ENCODE results near the gene NDC1.

The NDC1 gene

DNA sequence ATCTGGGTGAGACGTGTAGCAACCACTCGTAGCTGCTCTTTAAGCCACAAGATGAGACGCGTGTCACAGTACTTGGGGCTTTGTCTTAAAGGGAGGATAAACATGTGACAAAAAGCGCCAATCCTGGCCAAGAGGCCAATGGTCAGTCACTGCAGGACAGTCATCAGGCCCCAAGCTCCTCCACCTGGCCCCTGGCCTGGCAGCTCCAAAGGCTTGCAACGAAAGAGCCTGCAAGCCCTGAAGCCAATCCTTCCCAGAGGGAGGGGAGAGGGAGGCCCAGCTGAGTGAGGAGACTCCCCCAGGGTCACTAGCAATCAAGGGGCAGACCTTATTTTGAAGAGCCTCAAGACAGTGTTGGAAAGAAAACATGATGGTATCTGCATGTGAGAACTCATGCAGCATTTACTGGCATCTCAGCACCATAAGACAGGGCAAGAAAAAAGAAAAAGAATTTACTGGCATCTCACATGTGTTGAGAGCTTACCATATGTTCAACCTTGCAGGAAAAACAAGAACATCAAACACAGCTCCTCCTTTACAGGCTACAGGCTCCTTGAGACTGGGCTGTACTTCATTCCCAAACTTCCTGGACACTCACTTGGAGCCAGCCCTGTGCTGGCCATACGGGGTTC lies 110.5 kb downstream of the NDC1 start:
- Histone ChIP-seq H3K4me1 (ENCODE audit: control insufficient read depth, insufficient read depth, low read length, unreplicated experiment) (peaks cover 28% of the 10 kb centered on the region), H2AFZ (ENCODE audit: low read length, unreplicated experiment) (no peak overlapping the region), H3K27me3 (ENCODE audit: insufficient read depth, low read length) (no peaks in the 10 kb centered on the region), H3K4me3 (ENCODE audit: low read depth, low read length) (no peak overlapping the region), H3K79me2 (ENCODE audit: control insufficient read depth, insufficient read depth, low read length, unreplicated experiment) (peaks cover 34% of the 10 kb centered on the region), H3K36me3 (ENCODE audit: insufficient read depth, low read length) (peaks cover 2% of the 10 kb centered on the region; the same call in 1 of the 2 replicates), H3K27ac (ENCODE audit: low read depth, low read length) (no peak overlapping the region)

DNA sequence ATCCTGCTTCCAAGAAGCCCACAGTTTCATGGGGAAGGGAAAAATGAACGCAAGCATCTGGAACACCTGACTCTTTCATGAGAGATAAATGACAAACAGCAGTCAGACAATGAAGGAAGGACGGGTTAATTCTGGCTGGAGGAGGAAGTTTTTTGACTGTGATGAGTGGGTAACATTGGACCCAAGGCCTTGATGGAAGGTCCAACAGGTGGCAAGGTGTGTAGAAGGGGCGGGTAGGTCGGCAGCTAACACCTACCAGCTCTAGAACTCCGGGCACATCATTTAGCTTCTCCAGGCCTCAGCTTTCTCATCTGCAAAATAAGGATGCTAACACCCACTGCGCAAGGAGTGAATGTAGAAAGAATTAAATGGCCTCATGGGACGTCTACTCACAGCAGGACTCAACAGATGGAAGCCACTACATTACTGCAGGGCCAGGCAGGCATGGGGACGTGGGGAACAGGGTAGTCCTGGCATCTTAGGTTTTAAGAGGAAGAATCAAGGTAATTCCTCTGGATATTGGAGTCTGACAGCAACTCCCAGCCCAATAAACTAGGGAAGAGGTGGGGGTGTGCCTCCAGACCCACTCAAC lies 112.0 kb downstream of the NDC1 start:
- Histone ChIP-seq H2AFZ (ENCODE audit: low read length, unreplicated experiment) (no peak overlapping the region), H3K4me3 (ENCODE audit: low read depth, low read length) (no peak overlapping the region), H3K27ac (ENCODE audit: low read depth, low read length) (no peak overlapping the region), H3K4me1 (ENCODE audit: control insufficient read depth, insufficient read depth, low read length, unreplicated experiment) (peaks cover 18% of the 10 kb centered on the region), H3K27me3 (ENCODE audit: insufficient read depth, low read length) (no peaks in the 10 kb centered on the region), H3K36me3 (ENCODE audit: insufficient read depth, low read length) (peaks cover 2% of the 10 kb centered on the region; the same call in 1 of the 2 replicates), H3K79me2 (ENCODE audit: control insufficient read depth, insufficient read depth, low read length, unreplicated experiment) (peaks cover 24% of the 10 kb centered on the region)

DNA sequence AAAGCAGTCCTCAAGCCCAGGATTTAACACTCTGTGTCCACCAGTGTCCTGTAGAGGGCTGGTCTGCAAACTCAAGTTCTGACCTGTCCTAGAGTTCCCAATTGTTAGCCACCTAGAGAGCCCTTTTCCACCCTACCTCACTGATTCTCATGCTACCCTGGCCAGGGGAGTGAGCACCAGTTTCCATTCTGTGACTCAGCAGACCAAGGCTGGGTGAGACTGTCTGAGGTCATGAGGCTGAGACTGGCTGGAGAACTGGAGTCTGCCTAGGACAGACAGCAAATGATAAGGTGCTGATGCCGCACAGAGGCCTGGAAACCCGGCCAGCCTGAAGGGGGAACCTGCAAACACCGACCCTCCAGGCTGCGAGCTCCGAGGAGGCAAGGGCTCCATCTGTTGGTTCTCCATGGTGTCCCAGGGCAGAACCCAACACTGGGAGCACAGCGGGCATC lies 112.8 kb downstream of the NDC1 start:
- Histone ChIP-seq H3K4me3 (ENCODE audit: low read depth, low read length) (no peak overlapping the region), H3K27me3 (ENCODE audit: insufficient read depth, low read length) (no peaks in the 10 kb centered on the region), H3K79me2 (ENCODE audit: control insufficient read depth, insufficient read depth, low read length, unreplicated experiment) (peaks cover 15% of the 10 kb centered on the region), H3K36me3 (ENCODE audit: insufficient read depth, low read length) (peaks cover 2% of the 10 kb centered on the region; the same call in 1 of the 2 replicates), H3K27ac (ENCODE audit: low read depth, low read length) (no peak overlapping the region; the same call in 1 of the 2 replicates), H3K4me1 (ENCODE audit: control insufficient read depth, insufficient read depth, low read length, unreplicated experiment) (peaks cover 16% of the 10 kb centered on the region), H2AFZ (ENCODE audit: low read length, unreplicated experiment) (no peak overlapping the region)

DNA sequence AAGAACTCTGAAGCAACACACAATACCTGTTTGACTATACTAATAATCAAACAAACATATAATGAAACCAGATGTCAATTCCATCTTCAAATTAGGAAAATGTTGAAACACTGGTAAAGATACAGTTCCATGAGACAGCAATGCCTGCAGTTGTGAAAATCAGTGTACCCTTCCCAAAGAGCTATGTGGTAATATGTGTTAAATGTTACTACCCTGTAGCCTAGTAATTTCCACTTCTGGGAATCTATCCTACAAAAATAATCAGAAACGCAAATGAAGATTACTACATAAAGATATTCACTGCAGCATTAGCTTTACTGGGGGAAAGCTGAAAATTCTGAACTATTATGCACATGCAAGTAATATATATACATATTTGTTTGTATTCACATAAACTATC lies 116.1 kb downstream of the NDC1 start:
- no peak overlapping the region for H3K4me3 ChIP-seq (ENCODE audit: low read depth, low read length)
- H3K79me2 ChIP-seq (ENCODE audit: control insufficient read depth, insufficient read depth, low read length, unreplicated experiment), result no peaks in the 10 kb centered on the region
- H3K27ac ChIP-seq (ENCODE audit: low read depth, low read length), result 0 out of 2 replicates have a peak overlapping the region, but pooled peaks have one; percentile 29
- no peak overlapping the region for H2AFZ ChIP-seq (ENCODE audit: low read length, unreplicated experiment)
- peaks cover 16% of the 10 kb centered on the region for H3K4me1 ChIP-seq (ENCODE audit: control insufficient read depth, insufficient read depth, low read length, unreplicated experiment)
- H3K27me3 ChIP-seq (ENCODE audit: insufficient read depth, low read length), result no peaks in the 10 kb centered on the region
- no peaks in the 10 kb centered on the region for H3K36me3 ChIP-seq (ENCODE audit: insufficient read depth, low read length)

DNA sequence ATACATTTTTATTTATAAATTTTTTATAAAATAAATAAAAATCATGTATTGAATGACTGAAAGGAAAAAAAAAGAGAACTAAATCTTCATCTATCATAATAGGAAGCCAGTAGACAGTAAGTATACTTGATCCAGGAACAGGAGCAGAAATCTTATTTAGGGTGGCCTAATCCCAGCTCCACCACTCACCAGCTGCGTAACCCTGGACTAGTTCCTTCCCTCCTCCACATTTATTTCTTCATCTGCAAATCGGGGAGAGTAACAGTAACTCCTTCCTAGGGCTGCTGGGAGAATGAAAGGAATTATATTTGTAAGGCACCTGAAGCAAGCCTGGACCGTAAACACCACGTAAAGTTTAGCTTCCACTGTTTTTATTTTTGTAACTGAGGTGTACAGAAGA lies 117.0 kb downstream of the NDC1 start:
- H3K36me3 ChIP-seq (ENCODE audit: insufficient read depth, low read length), result no peaks in the 10 kb centered on the region
- H2AFZ ChIP-seq (ENCODE audit: low read length, unreplicated experiment), result no peak overlapping the region
- no peaks in the 10 kb centered on the region for H3K27me3 ChIP-seq (ENCODE audit: insufficient read depth, low read length)
- H3K79me2 ChIP-seq (ENCODE audit: control insufficient read depth, insufficient read depth, low read length, unreplicated experiment), result no peaks in the 10 kb centered on the region
- H3K27ac ChIP-seq (ENCODE audit: low read depth, low read length), result no peak overlapping the region
- H3K4me3 ChIP-seq (ENCODE audit: low read depth, low read length), result no peak overlapping the region
- H3K4me1 ChIP-seq (ENCODE audit: control insufficient read depth, insufficient read depth, low read length, unreplicated experiment), result peaks cover 16% of the 10 kb centered on the region

DNA sequence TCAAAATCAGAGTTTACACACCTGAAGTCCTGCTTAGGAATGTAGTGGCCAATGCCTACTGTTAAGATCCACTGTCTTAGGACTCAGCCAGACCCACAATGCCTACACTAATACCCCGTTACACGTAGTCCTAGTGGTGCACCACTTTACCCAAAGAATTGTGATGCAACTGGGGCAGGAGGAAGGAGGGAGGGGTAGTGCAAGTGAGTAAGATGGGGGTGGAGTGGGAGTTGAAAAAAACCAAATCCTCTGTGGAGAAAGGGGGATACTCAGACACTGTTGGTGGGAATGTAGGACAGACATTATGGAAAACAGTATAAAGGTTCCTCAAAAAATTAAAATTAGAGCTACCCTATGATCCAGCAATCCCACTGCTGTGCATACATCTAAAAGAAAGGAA lies 118.6 kb downstream of the NDC1 start:
- Histone ChIP-seq H3K4me3 (ENCODE audit: low read depth, low read length) (no peak overlapping the region), H2AFZ (ENCODE audit: low read length, unreplicated experiment) (no peak overlapping the region), H3K27ac (ENCODE audit: low read depth, low read length) (no peak overlapping the region), H3K27me3 (ENCODE audit: insufficient read depth, low read length) (no peaks in the 10 kb centered on the region), H3K36me3 (ENCODE audit: insufficient read depth, low read length) (no peaks in the 10 kb centered on the region), H3K4me1 (ENCODE audit: control insufficient read depth, insufficient read depth, low read length, unreplicated experiment) (peaks cover 4% of the 10 kb centered on the region), H3K79me2 (ENCODE audit: control insufficient read depth, insufficient read depth, low read length, unreplicated experiment) (no peaks in the 10 kb centered on the region)

DNA sequence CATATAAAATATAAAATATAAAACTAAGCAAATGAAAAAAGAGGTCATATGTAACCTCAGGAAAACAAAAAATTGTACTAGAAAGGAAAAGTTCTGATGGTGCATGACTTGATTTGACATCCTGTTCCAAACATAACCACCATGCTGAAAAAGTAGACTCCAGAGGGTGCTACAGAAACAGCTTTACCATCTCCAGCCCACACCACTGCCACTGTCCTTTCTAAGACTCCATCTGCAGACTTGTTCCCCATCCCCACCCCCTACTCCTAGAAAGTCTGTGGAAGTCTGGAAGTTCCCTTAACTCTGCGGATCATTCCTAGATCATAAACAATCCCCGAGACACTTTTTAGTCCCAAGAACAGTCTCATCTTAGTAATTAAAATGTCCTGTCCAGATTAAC lies 119.7 kb downstream of the NDC1 start:
- Histone ChIP-seq H3K36me3 (ENCODE audit: insufficient read depth, low read length) (no peaks in the 10 kb centered on the region), H3K27ac (ENCODE audit: low read depth, low read length) (no peak overlapping the region), H3K4me1 (ENCODE audit: control insufficient read depth, insufficient read depth, low read length, unreplicated experiment) (peaks cover 4% of the 10 kb centered on the region), H2AFZ (ENCODE audit: low read length, unreplicated experiment) (no peak overlapping the region), H3K4me3 (ENCODE audit: low read depth, low read length) (no peak overlapping the region), H3K79me2 (ENCODE audit: control insufficient read depth, insufficient read depth, low read length, unreplicated experiment) (no peaks in the 10 kb centered on the region), H3K27me3 (ENCODE audit: insufficient read depth, low read length) (no peaks in the 10 kb centered on the region)

DNA sequence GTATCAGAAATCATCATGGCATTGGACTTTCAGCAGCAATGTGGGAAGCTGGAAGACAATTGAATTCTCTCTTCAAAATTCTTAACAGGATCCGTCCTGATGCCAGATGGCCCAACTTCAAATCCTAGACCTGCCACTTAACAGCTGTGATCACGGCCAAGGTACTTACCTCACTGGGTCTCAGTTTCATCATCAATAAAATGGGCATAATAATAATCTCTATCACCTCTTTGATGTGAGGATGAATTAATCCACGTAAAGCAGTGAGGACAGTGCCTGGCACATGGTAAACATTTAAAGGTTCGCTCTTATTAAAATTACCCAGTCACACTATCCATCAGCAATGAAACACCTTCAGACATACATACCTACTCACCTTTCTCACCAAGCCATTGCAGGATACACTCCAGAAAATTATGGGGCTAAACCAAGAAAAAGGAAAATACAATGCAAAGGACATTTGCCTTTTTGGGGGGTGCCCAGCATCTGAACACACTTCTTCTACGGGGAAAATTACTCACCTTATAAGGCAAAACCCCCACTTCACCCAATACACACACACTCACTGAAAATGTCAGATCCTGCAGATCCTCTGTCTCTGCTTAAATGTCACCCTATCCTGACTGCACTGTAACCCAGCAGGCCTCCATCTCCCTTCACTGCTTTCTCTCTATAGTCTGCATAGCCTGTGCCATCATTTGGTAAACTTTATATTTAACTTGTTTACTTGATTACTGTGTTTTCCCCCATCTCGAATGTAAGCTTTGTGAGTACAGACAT lies 120.9 kb downstream of the NDC1 start:
- H3K36me3 ChIP-seq (ENCODE audit: insufficient read depth, low read length), result no peaks in the 10 kb centered on the region

DNA sequence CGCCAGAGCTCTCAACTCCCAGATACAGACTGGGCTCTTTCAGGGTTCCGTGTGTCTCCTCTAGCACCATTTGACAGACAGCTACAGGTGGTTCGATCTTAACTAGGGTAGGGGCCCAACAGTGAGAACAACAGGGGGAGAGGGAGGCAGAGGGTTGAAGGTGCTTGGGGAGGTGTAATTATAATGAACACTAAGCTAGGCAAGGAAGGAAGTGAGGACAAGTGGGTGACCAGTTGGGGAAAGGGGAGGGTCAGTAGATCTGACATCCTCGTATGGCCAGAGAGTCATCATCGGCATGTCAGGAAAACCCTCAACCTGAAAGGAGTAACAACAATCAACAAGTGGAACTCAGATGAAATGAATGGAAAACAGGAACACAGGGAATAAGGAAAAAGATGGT lies 121.9 kb downstream of the NDC1 start:
- Histone ChIP-seq H3K27me3 (ENCODE audit: insufficient read depth, low read length) (no peaks in the 10 kb centered on the region), H3K27ac (ENCODE audit: low read depth, low read length) (no peak overlapping the region), H3K36me3 (ENCODE audit: insufficient read depth, low read length) (no peaks in the 10 kb centered on the region), H3K4me3 (ENCODE audit: low read depth, low read length) (no peak overlapping the region), H2AFZ (ENCODE audit: low read length, unreplicated experiment) (no peak overlapping the region), H3K79me2 (ENCODE audit: control insufficient read depth, insufficient read depth, low read length, unreplicated experiment) (no peaks in the 10 kb centered on the region), H3K4me1 (ENCODE audit: control insufficient read depth, insufficient read depth, low read length, unreplicated experiment) (no peaks in the 10 kb centered on the region)

More for the DNA sequence above, 120.9 kb downstream of the NDC1 start:
- H3K27me3 ChIP-seq (ENCODE audit: insufficient read depth, low read length), result no peaks in the 10 kb centered on the region
- H3K4me1 ChIP-seq (ENCODE audit: control insufficient read depth, insufficient read depth, low read length, unreplicated experiment), result peaks cover 1% of the 10 kb centered on the region
- H2AFZ ChIP-seq (ENCODE audit: low read length, unreplicated experiment), result no peak overlapping the region
- no peak overlapping the region for H3K4me3 ChIP-seq (ENCODE audit: low read depth, low read length)
- no peaks in the 10 kb centered on the region for H3K79me2 ChIP-seq (ENCODE audit: control insufficient read depth, insufficient read depth, low read length, unreplicated experiment)
- no peak overlapping the region for H3K27ac ChIP-seq (ENCODE audit: low read depth, low read length)

DNA sequence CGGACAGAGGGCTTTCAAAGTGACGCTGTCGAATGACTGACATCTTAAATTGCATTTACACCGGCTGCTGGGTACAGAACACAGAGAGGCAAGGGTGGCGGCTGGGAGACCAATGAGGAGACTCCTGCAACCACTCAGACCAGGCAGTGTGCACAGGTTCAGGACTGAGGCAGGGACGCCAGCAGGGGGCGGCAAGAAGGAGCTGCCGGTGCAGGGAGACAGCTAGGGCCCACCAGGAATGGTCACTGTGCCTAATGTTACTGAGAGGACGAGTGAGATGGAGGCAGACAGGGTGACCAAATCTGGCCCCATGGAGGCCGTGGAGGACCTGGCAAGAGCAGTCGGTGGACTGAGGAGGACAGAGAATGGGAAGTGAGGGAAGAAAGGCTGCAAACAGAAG lies 122.6 kb downstream of the NDC1 start:
- Histone ChIP-seq H3K4me3 (ENCODE audit: low read depth, low read length) (no peak overlapping the region), H2AFZ (ENCODE audit: low read length, unreplicated experiment) (no peak overlapping the region), H3K36me3 (ENCODE audit: insufficient read depth, low read length) (no peaks in the 10 kb centered on the region), H3K27me3 (ENCODE audit: insufficient read depth, low read length) (no peaks in the 10 kb centered on the region), H3K27ac (ENCODE audit: low read depth, low read length) (no peak overlapping the region), H3K79me2 (ENCODE audit: control insufficient read depth, insufficient read depth, low read length, unreplicated experiment) (no peaks in the 10 kb centered on the region), H3K4me1 (ENCODE audit: control insufficient read depth, insufficient read depth, low read length, unreplicated experiment) (no peaks in the 10 kb centered on the region)

Data from ACC112 (cell line).